H1 (cell line): ENCODE data around the gene BTBD18. TPM values are rescaled to one million over a fixed set of nuclear protein-coding genes. Genes with fewer than 3 reads are reported as not detected.

Experiments used
- JUN ChIP-seq: IDR thresholded peaks from 2 replicates; pipeline ENCODE4 v1.6.1; 2011; ENCODE audit warnings: low read depth, mild to moderate bottlenecking, improper control_type of control experiment, low read length
- JUND ChIP-seq: IDR thresholded peaks from 2 replicates; pipeline ENCODE4 v1.6.1; 2011; ENCODE audit warnings: mild to moderate bottlenecking, improper control_type of control experiment, low read length
- KDM1A ChIP-seq: fragments of 200-600, 300-600 bp; sonication (generic); IDR thresholded peaks from 2 replicates; pipeline ENCODE4 v1.7.1; 2016; ENCODE audit warnings: mild to moderate bottlenecking, low read length, borderline replicate concordance
- polyA plus RNA-seq, 7 experiments: library from polyadenylated mRNA; depleted of rRNA in 3 of 7; stranded (reverse) in 5 of 7; unstranded in 2 of 7; fragments of >200 nt in 5 of 7; fragments of 200-250 nt in 2 of 7; gene quantifications; 1 replicate in 5 of 7; 2 replicates in 1 of 7; 4 replicates in 1 of 7; pipeline versions ENCODE4 v1.2.1 to v1.2.3, GENCODE V29; 2011 to 2013; ENCODE audit warnings: missing spikeins in 2 of 7, mixed read lengths in 2 of 7
- total RNA-seq: library from RNA; stranded (reverse); fragmentation: NEBNext Ultra II Directional; extraction: Animal tissue kit (Norgen Biotek cat#: 25700); gene quantifications from 2 replicates; pipeline ENCODE4 v1.2.1, GENCODE V29; 2021
- TF ChIP-seq, protein P1 (sequence below): fragments of 300-600 bp; sonication (generic); IDR thresholded peaks from 2 replicates; pipeline ENCODE4 v1.7.1; 2012; ENCODE audit warnings: low read length, moderate library complexity, mild to moderate bottlenecking, inconsistent platforms; ENCODE audit not compliant: insufficient replicate concordance
- TF ChIP-seq, protein P2 (sequence below): IDR thresholded peaks from 2 replicates; pipeline ENCODE4 v1.6.1; 2011; ENCODE audit warnings: low read length, improper control_type of control experiment

Gene BTBD18
- total and polyA plus RNA-seq, 2 of the 8 experiments (the other 6 are each of a cell fraction or from before 2014, with no cell fraction given) = 0.03 TPM; not detected in 1

DNA sequence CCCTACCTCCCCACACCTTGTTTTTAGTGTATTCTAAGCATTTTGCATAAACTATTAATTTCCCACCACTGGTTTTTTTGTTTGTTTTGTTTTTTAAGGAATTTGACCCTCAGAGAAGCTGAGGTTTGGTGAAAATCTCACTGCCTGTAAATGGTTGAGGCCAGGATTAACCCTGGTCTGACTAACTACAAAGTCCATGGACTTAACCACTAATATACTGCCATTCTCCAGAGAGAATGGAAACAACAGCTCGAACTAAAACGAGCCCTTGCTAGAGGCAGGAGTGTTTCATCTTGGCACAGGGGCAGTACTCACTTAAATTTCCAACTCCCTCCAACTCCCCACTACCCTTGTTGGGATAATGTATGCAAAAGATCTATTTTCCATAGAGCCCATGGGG is 12.9 kb upstream of the BTBD18 start (continued):
- TF ChIP-seq, protein P1, sequence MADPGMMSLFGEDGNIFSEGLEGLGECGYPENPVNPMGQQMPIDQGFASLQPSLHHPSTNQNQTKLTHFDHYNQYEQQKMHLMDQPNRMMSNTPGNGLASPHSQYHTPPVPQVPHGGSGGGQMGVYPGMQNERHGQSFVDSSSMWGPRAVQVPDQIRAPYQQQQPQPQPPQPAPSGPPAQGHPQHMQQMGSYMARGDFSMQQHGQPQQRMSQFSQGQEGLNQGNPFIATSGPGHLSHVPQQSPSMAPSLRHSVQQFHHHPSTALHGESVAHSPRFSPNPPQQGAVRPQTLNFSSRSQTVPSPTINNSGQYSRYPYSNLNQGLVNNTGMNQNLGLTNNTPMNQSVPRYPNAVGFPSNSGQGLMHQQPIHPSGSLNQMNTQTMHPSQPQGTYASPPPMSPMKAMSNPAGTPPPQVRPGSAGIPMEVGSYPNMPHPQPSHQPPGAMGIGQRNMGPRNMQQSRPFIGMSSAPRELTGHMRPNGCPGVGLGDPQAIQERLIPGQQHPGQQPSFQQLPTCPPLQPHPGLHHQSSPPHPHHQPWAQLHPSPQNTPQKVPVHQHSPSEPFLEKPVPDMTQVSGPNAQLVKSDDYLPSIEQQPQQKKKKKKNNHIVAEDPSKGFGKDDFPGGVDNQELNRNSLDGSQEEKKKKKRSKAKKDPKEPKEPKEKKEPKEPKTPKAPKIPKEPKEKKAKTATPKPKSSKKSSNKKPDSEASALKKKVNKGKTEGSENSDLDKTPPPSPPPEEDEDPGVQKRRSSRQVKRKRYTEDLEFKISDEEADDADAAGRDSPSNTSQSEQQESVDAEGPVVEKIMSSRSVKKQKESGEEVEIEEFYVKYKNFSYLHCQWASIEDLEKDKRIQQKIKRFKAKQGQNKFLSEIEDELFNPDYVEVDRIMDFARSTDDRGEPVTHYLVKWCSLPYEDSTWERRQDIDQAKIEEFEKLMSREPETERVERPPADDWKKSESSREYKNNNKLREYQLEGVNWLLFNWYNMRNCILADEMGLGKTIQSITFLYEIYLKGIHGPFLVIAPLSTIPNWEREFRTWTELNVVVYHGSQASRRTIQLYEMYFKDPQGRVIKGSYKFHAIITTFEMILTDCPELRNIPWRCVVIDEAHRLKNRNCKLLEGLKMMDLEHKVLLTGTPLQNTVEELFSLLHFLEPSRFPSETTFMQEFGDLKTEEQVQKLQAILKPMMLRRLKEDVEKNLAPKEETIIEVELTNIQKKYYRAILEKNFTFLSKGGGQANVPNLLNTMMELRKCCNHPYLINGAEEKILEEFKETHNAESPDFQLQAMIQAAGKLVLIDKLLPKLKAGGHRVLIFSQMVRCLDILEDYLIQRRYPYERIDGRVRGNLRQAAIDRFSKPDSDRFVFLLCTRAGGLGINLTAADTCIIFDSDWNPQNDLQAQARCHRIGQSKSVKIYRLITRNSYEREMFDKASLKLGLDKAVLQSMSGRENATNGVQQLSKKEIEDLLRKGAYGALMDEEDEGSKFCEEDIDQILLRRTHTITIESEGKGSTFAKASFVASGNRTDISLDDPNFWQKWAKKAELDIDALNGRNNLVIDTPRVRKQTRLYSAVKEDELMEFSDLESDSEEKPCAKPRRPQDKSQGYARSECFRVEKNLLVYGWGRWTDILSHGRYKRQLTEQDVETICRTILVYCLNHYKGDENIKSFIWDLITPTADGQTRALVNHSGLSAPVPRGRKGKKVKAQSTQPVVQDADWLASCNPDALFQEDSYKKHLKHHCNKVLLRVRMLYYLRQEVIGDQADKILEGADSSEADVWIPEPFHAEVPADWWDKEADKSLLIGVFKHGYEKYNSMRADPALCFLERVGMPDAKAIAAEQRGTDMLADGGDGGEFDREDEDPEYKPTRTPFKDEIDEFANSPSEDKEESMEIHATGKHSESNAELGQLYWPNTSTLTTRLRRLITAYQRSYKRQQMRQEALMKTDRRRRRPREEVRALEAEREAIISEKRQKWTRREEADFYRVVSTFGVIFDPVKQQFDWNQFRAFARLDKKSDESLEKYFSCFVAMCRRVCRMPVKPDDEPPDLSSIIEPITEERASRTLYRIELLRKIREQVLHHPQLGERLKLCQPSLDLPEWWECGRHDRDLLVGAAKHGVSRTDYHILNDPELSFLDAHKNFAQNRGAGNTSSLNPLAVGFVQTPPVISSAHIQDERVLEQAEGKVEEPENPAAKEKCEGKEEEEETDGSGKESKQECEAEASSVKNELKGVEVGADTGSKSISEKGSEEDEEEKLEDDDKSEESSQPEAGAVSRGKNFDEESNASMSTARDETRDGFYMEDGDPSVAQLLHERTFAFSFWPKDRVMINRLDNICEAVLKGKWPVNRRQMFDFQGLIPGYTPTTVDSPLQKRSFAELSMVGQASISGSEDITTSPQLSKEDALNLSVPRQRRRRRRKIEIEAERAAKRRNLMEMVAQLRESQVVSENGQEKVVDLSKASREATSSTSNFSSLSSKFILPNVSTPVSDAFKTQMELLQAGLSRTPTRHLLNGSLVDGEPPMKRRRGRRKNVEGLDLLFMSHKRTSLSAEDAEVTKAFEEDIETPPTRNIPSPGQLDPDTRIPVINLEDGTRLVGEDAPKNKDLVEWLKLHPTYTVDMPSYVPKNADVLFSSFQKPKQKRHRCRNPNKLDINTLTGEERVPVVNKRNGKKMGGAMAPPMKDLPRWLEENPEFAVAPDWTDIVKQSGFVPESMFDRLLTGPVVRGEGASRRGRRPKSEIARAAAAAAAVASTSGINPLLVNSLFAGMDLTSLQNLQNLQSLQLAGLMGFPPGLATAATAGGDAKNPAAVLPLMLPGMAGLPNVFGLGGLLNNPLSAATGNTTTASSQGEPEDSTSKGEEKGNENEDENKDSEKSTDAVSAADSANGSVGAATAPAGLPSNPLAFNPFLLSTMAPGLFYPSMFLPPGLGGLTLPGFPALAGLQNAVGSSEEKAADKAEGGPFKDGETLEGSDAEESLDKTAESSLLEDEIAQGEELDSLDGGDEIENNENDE = no peak
- TF ChIP-seq, protein P2, sequence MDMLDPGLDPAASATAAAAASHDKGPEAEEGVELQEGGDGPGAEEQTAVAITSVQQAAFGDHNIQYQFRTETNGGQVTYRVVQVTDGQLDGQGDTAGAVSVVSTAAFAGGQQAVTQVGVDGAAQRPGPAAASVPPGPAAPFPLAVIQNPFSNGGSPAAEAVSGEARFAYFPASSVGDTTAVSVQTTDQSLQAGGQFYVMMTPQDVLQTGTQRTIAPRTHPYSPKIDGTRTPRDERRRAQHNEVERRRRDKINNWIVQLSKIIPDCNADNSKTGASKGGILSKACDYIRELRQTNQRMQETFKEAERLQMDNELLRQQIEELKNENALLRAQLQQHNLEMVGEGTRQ = no peak
- no peak for TF ChIP-seq JUND
- no peak for TF ChIP-seq JUN
- TF ChIP-seq KDM1A = no peak
- TF ChIP-seq, all 59 proteins: peak for 0
